ENCODE results near the gene ARMH4. TPM values are rescaled to one million over a fixed set of nuclear protein-coding genes. Genes with fewer than 3 reads are reported as not detected.

The ARMH4 gene
- total and polyA plus RNA-seq, 2 donors (not counting 1 experiment from before 2014, with no cell fraction given), result not detected

GRCh38 chr14:58199726-58200479 is 47.9 kb upstream of the ARMH4 start, which contains the start of gene ACTR10:
ACTR10 (plus strand) TSS chr14:58200149; CDS start chr14:58200218, 69 bp downstream.
- Histone ChIP-seq H3K27me3 (replicated peaks in 1 of 4; ENCODE audit: control extremely low read depth in 1 of 4, control insufficient read depth in 3 of 4, insufficient read depth in 4 of 4, low read length in 3 of 4) (peaks cover 0 to 3% (median 1%) of the 10 kb centered on the region in 4 experiments), H3K4me2 (replicated peaks; ENCODE audit: low read depth, low read length, poor library complexity, severe bottlenecking) (peak within 1 kb of the TSS; percentile 77), H3K79me2 (ENCODE audit: control insufficient read depth, insufficient read depth, low read length) (peaks cover 22% of the 10 kb centered on the region), H3K36me3 (replicated peaks in 1 of 2; ENCODE audit: control extremely low read depth in 1 of 2, control insufficient read depth in 1 of 2, extremely low read depth in 1 of 2, insufficient read depth in 2 of 2, low read length in 1 of 2) (peaks cover 3% of the 10 kb centered on the region in 2 experiments), H2AFZ (ENCODE audit: insufficient read depth, low read depth, low read length, poor library complexity, severe bottlenecking) (peak within 1 kb of the TSS; percentile 77), H3K9ac (ENCODE audit: low read length) (peak within 1 kb of the TSS; percentile 89), H3K27ac (ENCODE audit: low read length in 2 of 2) (peak within 1 kb of the TSS; percentile 70 to 96), H3K9me3 (ENCODE audit: control extremely low read depth in 1 of 3, control insufficient read depth in 2 of 3, insufficient read depth in 1 of 3, low read length in 2 of 3) (peaks cover 0 to 2% (median 0%) of the 10 kb centered on the region in 3 donors), H4K20me1 (ENCODE audit: control insufficient read depth, insufficient read depth, low read length, poor library complexity, severe bottlenecking) (no peaks in the 10 kb centered on the region), H3K4me1 (ENCODE audit: control insufficient read depth in 2 of 2, insufficient read depth in 2 of 2, low read length in 2 of 2) (peaks cover 15 to 17% of the 10 kb centered on the region in 2 donors), H3K4me3 (ENCODE audit: control extremely low read depth in 1 of 5, extremely low read depth in 1 of 5, insufficient read depth in 1 of 5, low read depth in 2 of 5, low read length in 4 of 5) (peak within 1 kb of the TSS; percentile 71 to 88 (median 79))
- intact Hi-C loops (cut with micrococcal nuclease), result loop anchor here (1.0 to 10.0 kb wide), 7 partner anchors 39 to 1285 kb away; partner anchors contain the start of genes ARID4A, ARMH4, JKAMP and KIAA0586
- H3K4me1 Mint-ChIP-seq, result peaks cover 28% of the 10 kb centered on the region
- H3K27ac Mint-ChIP-seq, result peak within 1 kb of the TSS; percentile 96
- ChIA-PET POLR2A (interaction anchor here (1.6 kb wide), 2 partner anchors 45 to 98 kb away, joined by 7 to 8 read pairs; partner anchors contain the start of genes ARID4A and PSMA3), CTCF (interaction anchor here (1.0 to 1.6 kb wide), 3 partner anchors 34 to 228 kb away, joined by 3 to 6 read pairs (median 4); partner anchors contain the start of genes KIAA0586 and TIMM9)
- WGBS (ENCODE audit: insufficient coverage), result under 1% methylated on average over 74 of the region's 78 CpGs
- TF ChIP-seq EZH2 (IDR thresholded peaks at IDR 0.05; ENCODE audit: borderline replicate concordance, insufficient read depth, low read depth, low read length, poor library complexity, severe bottlenecking) (no peak), CTCF (IDR thresholded peaks at IDR 0.05) (no peak)
- no peaks in the 10 kb centered on the region for H3K27me3 Mint-ChIP-seq
- H3K4me3 Mint-ChIP-seq, result peak within 1 kb of the TSS; percentile 95
- ATAC-seq (ENCODE audit: low read depth) (peak; percentile 89), DNase-seq (peak; percentile 95)
- H3K9me3 Mint-ChIP-seq (ENCODE audit: insufficient read depth), result no peaks in the 10 kb centered on the region

All from B cell (primary cell).